ENCODE measurements around the gene PRLR. TPM values are rescaled to one million over a fixed set of nuclear protein-coding genes. Genes with fewer than 3 reads are reported as not detected.
A peak's percentile ranks its signal among the peaks of the same experiment; 100 is the strongest.

PRLR gene
- total RNA-seq, 1 donor from 2014 or later: 5.7 TPM

DNA sequence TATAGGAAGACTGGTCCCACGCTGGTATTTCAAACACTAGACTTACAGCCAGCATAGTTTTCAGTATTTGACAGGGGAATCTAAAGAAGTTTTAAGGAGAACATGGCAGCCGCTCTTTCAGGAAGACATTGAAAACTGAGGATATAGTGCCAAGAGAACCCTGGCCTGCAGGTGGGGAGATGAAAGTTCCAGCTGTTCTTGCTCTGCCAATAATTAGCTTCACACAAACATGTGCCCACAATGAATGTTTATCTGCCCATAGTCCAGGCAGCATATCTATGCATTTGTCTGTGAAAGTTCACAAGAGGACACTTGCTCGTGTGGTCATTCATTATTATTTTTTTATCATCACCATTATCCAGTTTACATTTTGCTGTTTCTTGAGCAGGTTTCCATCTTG lies 134.9 kb downstream of the PRLR start:
- no peak for TF ChIP-seq CTCF (IDR thresholded peaks at IDR 0.05; ENCODE audit: unreplicated experiment)
- H3K9me3 Mint-ChIP-seq (ENCODE audit: low read depth): no peaks in the 10 kb centered on the region
- no peak for DNase-seq (ENCODE audit: low spot score, unreplicated experiment)
- H3K4me1 Mint-ChIP-seq (ENCODE audit: low read depth): no peaks in the 10 kb centered on the region
- no peaks in the 10 kb centered on the region for H3K36me3 Mint-ChIP-seq (ENCODE audit: insufficient read depth)
- H3K4me3 Mint-ChIP-seq (ENCODE audit: low read depth): no peak overlapping the region
- no peaks in the 10 kb centered on the region for H3K27me3 Mint-ChIP-seq
- no peak overlapping the region for H3K27ac Mint-ChIP-seq

DNA sequence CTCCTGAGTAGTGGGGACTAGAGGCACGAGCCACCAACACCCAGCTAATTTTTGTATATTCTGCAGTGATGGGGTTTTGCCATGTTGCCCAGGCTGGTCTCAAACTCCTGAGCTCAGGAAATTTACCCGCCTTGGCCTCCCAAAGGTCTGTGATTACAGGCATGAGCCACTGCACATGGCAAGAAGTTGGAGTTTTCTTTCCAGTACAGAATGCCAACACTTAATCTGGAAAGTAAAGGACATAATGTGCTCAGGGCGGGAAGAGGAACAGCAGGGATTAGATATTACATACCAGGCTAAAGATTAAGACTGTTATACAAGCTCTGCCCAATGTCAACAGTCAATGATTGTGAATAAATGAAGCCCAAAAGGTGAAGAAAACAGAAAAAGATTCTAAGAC lies 135.3 kb downstream of the PRLR start:
- no peak for TF ChIP-seq CTCF (IDR thresholded peaks at IDR 0.05; ENCODE audit: unreplicated experiment)
- Mint-ChIP-seq H3K4me3 (ENCODE audit: low read depth) (no peak overlapping the region), H3K27me3 (no peaks in the 10 kb centered on the region), H3K9me3 (ENCODE audit: low read depth) (no peaks in the 10 kb centered on the region), H3K36me3 (ENCODE audit: insufficient read depth) (no peaks in the 10 kb centered on the region), H3K27ac (no peak overlapping the region), H3K4me1 (ENCODE audit: low read depth) (no peaks in the 10 kb centered on the region)
- no peak for DNase-seq (ENCODE audit: low spot score, unreplicated experiment)

- Mint-ChIP-seq H3K36me3 (ENCODE audit: insufficient read depth) (no peaks in the 10 kb centered on the region), H3K4me1 (ENCODE audit: low read depth) (no peaks in the 10 kb centered on the region), H3K9me3 (ENCODE audit: low read depth) (no peaks in the 10 kb centered on the region), H3K27ac (no peak overlapping the region), H3K27me3 (no peaks in the 10 kb centered on the region), H3K4me3 (ENCODE audit: low read depth) (no peak overlapping the region)
- TF ChIP-seq CTCF (IDR thresholded peaks at IDR 0.05; ENCODE audit: unreplicated experiment): no peak
- no peak for DNase-seq (ENCODE audit: low spot score, unreplicated experiment)
Measured at GRCh38 chr5:35092703-35093102, 137.6 kb downstream of the PRLR start.

DNA sequence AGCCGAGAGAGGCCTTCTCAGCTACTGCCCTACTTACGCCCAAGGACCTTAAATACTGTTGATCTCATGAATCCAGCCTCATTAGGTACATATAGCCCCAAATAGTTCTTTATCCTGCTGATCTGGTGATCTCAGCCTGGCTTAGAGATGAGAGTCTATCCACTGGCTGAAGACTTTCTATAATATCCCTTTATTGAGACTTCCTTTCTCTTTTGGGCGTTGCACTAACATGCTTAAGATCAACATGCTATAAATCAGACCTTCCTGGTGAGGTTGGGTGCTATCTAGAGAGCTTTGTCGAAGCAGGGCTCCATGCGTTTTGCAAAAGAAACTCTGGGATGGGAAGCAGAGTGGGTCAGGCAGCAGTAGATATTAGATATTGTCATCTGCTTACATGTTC lies 138.6 kb downstream of the PRLR start:
- H3K4me3 Mint-ChIP-seq (ENCODE audit: low read depth): no peak overlapping the region
- no peak for TF ChIP-seq CTCF (IDR thresholded peaks at IDR 0.05; ENCODE audit: unreplicated experiment)
- no peaks in the 10 kb centered on the region for H3K4me1 Mint-ChIP-seq (ENCODE audit: low read depth)
- DNase-seq (ENCODE audit: low spot score, unreplicated experiment): no peak
- no peaks in the 10 kb centered on the region for H3K9me3 Mint-ChIP-seq (ENCODE audit: low read depth)
- H3K27ac Mint-ChIP-seq: peak overlapping the region; percentile 40
- no peaks in the 10 kb centered on the region for H3K36me3 Mint-ChIP-seq (ENCODE audit: insufficient read depth)
- H3K27me3 Mint-ChIP-seq: no peaks in the 10 kb centered on the region

DNA sequence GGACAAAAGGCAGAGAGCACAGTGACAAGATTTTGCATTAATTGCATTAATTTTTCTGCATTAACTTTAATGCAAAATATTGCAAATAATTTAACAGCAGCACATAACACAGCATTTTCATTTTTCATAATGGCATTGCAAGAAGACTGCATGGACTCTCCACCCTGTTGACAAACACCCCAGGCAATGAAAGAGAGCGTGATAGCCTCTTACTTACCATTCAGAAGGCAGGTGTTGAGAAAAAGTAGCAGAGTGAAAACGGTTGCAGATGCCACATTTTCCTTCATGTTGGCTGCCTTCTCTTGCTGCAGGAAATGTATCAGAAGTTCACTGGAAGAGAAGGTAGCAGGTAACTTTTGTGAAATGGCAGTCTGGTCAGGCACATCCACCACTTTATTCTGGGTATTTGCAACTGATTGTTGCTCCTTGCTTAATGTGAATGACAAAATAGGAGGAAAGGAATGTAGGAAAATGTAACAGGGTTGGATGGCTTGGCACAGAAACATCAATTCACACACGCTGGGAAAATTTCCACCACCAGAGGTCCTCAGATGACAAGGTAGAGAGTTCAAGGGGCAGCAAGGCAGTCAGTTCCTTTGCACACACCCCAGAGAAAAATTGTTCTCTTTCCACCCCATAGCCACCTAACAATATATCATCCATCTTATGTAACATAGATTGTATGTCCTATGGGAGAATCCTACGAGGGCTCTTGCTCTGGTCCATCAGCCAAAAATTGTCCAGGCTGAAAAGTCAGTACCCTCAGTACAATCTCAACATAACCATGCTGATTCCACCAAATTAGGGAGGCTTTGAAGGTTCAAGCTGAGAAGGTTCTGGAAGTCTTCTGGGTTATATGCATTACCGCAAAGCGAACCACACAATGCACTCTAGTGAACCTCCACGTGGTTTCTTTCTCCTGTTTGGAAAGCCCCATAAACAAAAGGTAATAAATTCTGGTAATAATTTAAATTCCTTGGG lies 140.7 kb downstream of the PRLR start:
- Mint-ChIP-seq H3K36me3 (ENCODE audit: insufficient read depth) (no peaks in the 10 kb centered on the region), H3K9me3 (ENCODE audit: low read depth) (no peaks in the 10 kb centered on the region), H3K4me3 (ENCODE audit: low read depth) (no peak overlapping the region), H3K27ac (no peak overlapping the region), H3K27me3 (no peaks in the 10 kb centered on the region), H3K4me1 (ENCODE audit: low read depth) (no peaks in the 10 kb centered on the region)
- peak; percentile 34 for DNase-seq (ENCODE audit: low spot score, unreplicated experiment)
- peak; percentile 75 for TF ChIP-seq CTCF (IDR thresholded peaks at IDR 0.05; ENCODE audit: unreplicated experiment)

All from progenitor cell of endocrine pancreas (in vitro differentiated cells).